Stimulated activated CD4-positive, alpha-beta T cell treated with anti-CD3 and anti-CD28 coated beads, TNF-alpha, amount 100 ng/mL, for 1 hour (primary cell): ENCODE measurements around the gene BICDL2.

Experiments used
- DNase-seq, 3 donors: peaks; one replicate each; pipeline ENCODE4 v3.0.0-alpha.2; 2020; ENCODE audit warnings: low read depth in 3 of 3, low spot score in 1 of 3

The BICDL2 gene

GRCh38 chr16:3012828-3013420, 23.8 kb downstream of the BICDL2 start, which contains the start of gene CLDN9:
CLDN9 (plus strand) TSS chr16:3012923; CDS start chr16:3013363, 440 bp downstream.
- DNase-seq = no peak

GRCh38 chr16:3012246-3012645, 24.5 kb downstream of the BICDL2 start:
- DNase-seq = no peak

- DNase-seq = no peak
Measured at GRCh38 chr16:3010510-3010909, 26.2 kb downstream of the BICDL2 start.

- no peak for DNase-seq
Measured at GRCh38 chr16:3009568-3010390, 27.0 kb downstream of the BICDL2 start.

- DNase-seq = no peak
Measured at GRCh38 chr16:3008690-3009037, 28.1 kb downstream of the BICDL2 start.

GRCh38 chr16:3007957-3008689, 28.6 kb downstream of the BICDL2 start:
- no peak for DNase-seq

GRCh38 chr16:3007059-3007956, 29.4 kb downstream of the BICDL2 start:
- no peak for DNase-seq

- no peak for DNase-seq
Measured at GRCh38 chr16:3004781-3005284, 31.9 kb downstream of the BICDL2 start.

GRCh38 chr16:3004319-3004718, 32.4 kb downstream of the BICDL2 start:
- no peak for DNase-seq

- DNase-seq = peak; percentile 88 to 96 (median 94)
Measured at GRCh38 chr16:3003582-3004270, 33.0 kb downstream of the BICDL2 start.

GRCh38 chr16:3001316-3001715, 35.4 kb downstream of the BICDL2 start:
- no peak for DNase-seq

GRCh38 chr16:3000540-3000939, 36.2 kb downstream of the BICDL2 start:
- DNase-seq = no peak

GRCh38 chr16:2999929-3000328, 36.8 kb downstream of the BICDL2 start:
- DNase-seq = no peak

GRCh38 chr16:2996298-2996697, 40.4 kb downstream of the BICDL2 start:
- no peak for DNase-seq

GRCh38 chr16:2992383-2993081, 44.2 kb downstream of the BICDL2 start:
- DNase-seq = no peak

GRCh38 chr16:2991566-2992261, 45.0 kb downstream of the BICDL2 start:
- DNase-seq = no peak

- DNase-seq = no peak
Measured at GRCh38 chr16:2990891-2991290, 45.9 kb downstream of the BICDL2 start.

GRCh38 chr16:2988590-2989099, 48.1 kb downstream of the BICDL2 start:
- DNase-seq = no peak

- no peak for DNase-seq
Measured at GRCh38 chr16:2987833-2988232, 48.9 kb downstream of the BICDL2 start.
